HG03575 (cell line): ENCODE results near the gene MIA2.

Source experiments
- ATAC-seq: cut with Tn5 transposase; IDR thresholded peaks from one replicate; pipeline ENCODE4 v1.9.1; 2021; ENCODE audit not compliant: unreplicated experiment, insufficient number of reproducible peaks, low FRiP score; ENCODE audit errors: extremely low read depth

MIA2 gene

GRCh38 chr14:39366460-39367386 lies 133.0 kb downstream of the MIA2 start:
- no peak for ATAC-seq

GRCh38 chr14:39367387-39367751 lies 133.7 kb downstream of the MIA2 start:
- no peak for ATAC-seq

GRCh38 chr14:39368261-39368959 lies 134.7 kb downstream of the MIA2 start:
- ATAC-seq: no peak

- ATAC-seq: no peak
Measured at GRCh38 chr14:39369029-39369428, 135.3 kb downstream of the MIA2 start.

GRCh38 chr14:39370415-39370814 lies 136.7 kb downstream of the MIA2 start:
- no peak for ATAC-seq

GRCh38 chr14:39372656-39373055 lies 138.9 kb downstream of the MIA2 start:
- ATAC-seq: no peak

GRCh38 chr14:39374851-39375250 lies 141.1 kb downstream of the MIA2 start:
- no peak for ATAC-seq

GRCh38 chr14:39376667-39377403 lies 143.1 kb downstream of the MIA2 start:
- ATAC-seq: no peak

- ATAC-seq: no peak
Measured at GRCh38 chr14:39381366-39381765, 147.7 kb downstream of the MIA2 start.

DNA sequence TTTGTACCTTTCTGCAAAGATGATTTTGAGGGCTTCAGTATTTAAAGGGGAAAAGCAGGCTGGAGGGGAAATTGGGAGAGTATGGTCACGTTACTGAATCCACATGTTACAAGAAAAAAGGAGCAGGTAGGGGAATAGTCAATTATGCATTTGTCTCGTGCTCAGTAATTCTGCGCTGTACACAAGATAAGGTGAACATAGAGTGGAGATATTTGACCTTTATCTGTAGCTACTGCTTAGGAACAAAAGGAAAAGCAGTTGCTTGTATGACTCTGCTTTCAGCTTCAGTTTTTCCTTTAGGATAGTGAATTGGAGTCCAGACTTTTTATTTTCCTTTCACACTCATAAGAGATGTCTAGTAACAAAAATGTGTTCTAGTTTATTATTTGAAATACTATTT lies 148.7 kb downstream of the MIA2 start:
- no peak for ATAC-seq

- no peak for ATAC-seq
Measured at GRCh38 chr14:39383026-39383660, 149.4 kb downstream of the MIA2 start.

DNA sequence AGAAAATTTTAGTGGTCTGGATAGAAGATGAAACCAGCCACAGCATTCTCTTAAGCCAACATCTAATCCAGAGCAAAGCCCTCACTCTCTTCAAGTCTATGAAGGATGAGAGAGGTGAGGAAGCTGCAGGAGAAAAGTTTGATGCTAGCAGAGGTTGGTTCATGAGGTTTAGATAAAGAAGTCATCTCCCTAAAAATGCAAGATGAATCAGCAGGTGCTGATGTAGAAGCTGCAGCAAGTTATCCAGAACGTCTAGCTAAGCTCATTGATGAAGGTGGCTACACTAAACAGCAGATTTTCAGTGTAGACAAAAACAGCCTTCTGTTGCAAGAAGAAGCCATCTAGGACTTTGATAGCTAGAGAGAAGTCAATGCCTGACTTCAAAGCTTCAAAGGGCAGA lies 150.0 kb downstream of the MIA2 start:
- no peak for ATAC-seq

DNA sequence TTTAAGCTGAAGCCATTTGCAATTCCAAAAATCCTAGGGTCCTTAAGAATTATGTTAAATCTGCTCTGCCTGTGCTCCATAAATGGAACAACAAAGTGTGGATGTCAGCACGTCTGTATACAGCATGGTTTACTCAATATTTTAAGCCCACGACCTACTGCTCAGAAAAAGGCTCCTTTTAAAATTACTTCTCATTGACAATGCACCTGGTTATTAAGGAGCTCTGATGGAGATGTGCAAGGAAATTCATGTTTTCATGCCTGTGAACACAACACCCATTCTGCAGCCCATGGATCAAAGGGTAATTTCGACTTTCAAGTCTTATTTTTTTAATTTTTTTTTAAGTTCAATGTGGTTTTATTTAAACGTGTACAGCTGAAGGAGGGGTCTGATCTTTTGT lies 150.5 kb downstream of the MIA2 start:
- ATAC-seq: no peak

GRCh38 chr14:39393289-39393688 lies 159.6 kb downstream of the MIA2 start:
- no peak for ATAC-seq

DNA sequence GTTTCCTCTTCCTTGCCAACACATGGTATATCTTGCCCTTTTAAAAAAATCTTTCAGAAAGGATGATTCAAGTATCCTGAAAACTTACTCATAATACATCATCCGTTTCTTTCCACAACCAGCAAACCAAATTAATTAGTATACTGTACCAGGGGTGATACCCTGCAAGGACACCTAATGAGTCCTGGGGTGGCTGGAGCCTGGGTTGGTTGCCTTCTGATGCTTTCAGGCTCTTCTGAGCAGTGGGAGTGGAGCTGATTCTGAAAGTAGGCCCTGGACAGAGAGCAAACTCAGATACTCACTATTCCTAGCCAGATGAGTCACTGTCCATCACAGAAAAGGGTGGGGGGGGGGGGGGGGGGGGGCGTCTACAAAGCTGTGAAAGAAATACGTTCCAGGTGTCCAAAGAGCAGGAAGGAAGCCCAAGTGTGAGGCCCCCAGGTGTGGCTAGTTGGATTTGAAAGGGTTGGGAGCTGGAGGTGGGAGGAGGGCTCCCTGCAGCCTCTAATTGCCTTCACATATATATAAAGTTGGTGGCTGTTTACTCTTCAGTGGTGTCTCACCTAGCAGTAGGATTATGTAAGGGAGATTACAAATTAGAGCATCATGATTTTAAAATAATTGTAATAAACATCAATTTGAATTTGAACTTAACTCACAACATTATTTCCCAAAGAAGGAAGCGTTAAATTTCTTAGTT lies 162.0 kb downstream of the MIA2 start:
- ATAC-seq: no peak

- no peak for ATAC-seq
Measured at GRCh38 chr14:39396448-39396847, 162.7 kb downstream of the MIA2 start.

DNA sequence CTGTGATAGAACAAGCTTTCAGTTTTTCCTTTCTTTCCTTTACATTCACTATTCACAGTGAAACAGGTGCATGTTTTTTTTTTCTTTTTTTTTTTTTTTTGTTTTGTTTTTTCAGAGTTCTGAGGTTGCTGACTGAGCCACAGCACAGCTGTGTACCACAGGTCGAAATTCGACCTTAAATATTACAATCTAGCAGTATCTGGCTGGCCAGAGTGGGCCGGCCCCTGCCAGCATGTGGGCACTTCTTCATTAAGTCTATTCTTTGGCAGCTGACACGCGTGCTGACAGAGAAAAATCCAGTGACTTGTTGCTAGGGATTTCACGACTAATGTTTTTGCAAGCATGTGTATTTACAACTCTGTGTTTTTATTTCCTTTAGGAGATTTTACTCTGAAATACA lies 164.7 kb downstream of the MIA2 start:
- ATAC-seq: no peak

- no peak for ATAC-seq
Measured at GRCh38 chr14:39406560-39406959, 172.8 kb downstream of the MIA2 start.

DNA sequence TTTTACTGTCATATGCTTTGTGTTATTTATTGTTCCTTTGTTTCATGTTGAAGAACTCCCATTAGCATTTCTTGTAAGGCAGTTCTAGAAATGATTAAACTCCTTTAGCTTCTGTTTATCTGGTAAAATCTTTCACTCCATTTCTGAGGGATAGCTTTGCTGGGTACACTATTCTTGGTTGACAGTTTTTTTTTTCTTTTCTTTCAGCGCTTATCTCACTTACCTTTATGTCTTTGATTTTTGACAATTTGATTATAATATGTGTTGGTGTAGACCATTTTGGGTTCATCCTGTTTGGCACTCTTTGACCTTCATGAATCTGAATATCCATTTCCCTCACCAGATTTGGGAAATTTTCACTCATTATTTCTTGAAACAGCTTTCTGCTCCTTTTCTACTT lies 182.4 kb downstream of the MIA2 start:
- ATAC-seq: no peak
